NCI-H146 treated with DMSO at 0.1 percent for 48 hours (cell line): ENCODE measurements around the gene SYNDIG1.
"Not testable (repeated sequence)": the region's sequence is repeated elsewhere in the genome, so short reads cannot be mapped to it uniquely, and the experiment has no call there.

Experiments used
- DNase-seq: peaks from one replicate; lab custom pipeline; 2025; ENCODE audit not compliant: unreplicated experiment; lab: John Stamatoyannopoulos, UW

SYNDIG1 gene

DNA sequence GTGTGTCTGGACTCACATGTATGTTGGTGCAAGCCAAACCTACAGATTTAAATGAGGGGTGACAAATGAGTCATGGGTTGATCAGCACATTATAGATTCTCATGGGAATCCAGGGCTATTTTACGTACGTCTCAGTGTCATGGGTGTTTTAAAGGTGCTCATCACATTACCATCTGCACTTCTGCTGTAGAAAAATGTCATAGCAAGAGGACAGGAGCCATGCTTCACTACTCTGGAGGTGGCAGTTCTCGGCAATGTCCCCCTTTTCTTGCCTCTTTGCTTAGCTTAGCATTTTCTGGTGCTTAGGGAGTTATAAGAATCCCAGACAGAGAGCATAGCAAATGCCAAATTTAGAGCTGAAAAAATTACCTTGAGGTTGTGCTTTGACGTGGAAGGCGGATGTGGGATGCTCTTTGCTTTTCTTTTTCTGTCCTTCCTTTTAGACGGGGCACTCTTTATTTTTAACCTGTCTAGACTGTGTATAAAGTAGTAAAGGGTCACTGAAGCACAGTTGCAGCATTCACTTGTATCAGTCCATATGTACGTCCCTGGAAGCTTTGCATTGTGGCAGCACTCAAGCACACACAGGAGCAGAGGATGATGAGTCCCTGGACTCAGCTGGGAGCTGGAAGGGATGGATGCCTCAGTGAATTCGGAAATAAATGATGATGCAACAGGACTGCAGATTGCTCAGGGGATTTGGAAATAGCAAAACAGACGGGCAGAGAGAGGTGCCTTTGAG is 139.7 kb downstream of the SYNDIG1 start:
- no peak for DNase-seq

DNA sequence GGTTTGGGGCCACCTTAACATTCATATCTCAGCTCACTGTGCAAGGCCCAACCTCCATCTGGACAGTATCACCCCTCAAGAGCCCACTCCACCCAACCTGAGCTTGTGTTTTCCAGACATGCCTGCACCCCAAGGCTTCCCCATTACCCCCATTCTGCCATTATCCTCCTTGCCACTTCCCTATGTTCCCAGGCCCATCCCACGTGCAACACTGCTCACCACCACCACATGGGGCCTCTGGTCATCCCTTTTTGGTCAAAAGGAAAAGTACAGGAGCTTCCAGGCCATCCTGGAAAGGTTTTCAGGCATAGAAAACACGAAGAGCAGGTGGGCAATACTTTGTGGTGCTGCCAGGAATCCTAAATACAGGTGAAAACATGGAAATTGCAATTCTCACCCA is 140.3 kb downstream of the SYNDIG1 start:
- DNase-seq, result no peak

DNA sequence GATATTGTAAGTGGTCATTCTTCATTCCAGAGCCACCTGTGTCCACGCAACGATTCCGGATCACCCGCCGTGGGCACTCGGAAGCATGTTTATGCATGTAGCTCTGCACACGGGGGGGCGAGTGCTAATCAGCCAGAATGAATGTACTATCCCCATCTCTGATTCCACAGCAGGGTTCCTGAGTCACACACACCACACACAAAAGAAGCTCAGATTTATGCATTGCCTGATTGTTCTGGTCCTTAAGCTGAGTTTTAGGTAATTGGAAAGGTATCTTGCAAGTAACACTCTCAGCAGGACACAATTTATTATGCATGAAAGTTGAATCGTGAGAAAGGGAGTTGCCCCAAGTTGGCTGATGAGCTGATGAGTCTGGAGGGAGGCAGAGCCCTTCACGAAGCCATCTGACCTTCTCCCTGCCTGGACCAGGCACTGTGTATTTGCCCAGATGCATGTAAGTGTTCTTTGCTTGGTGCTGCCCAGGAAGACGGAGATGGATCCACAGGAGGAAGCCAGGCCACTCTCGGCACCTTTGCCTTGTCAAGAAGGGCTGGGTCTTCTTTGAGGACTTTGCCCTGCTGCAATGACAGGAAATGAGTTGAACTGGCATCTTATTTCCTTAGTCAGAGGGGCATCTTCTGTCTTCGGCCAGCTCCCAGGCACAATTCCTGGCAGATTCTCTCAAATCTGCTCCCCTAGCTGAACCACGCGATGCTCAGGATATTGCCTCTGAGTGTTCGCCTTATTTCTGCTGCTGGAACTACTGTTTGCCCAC is 141.1 kb downstream of the SYNDIG1 start:
- DNase-seq, result no peak

DNA sequence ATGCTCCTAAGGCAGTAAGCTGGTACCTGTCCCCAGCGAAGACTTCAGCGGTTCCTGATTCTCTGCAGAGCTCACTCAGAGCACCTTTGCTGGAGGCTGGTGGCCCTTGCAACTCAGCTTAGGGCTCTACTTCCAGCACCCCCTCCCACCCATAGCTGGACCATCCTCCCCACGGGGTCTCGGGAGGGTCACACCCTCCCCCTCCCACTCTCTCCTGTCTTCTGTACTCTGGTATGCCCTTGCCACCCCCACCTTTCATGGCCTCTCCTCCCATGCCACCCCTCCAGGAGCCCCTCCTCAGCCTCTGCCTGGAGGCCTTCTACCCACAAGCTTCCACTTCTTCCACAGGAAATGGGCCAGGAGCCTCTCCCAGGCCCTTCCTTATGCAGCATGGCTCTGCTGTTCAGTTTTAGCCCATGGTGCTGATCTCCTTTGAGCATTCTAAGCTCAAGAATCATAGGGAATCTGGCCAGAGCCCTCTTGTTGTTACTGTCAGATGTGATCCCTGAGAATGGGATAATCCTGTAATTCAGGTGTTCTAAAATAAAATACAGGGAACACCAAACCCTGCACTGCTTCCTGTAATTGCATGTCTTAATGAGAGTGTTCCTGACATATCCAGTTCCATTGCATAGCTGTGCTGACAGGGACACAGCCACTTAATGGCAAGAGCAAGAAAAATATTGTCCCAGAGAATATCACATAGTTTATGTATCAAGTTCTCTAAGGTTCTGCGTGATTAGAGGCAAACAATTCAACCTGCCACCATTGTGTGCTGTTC is 142.1 kb downstream of the SYNDIG1 start:
- no peak for DNase-seq

DNA sequence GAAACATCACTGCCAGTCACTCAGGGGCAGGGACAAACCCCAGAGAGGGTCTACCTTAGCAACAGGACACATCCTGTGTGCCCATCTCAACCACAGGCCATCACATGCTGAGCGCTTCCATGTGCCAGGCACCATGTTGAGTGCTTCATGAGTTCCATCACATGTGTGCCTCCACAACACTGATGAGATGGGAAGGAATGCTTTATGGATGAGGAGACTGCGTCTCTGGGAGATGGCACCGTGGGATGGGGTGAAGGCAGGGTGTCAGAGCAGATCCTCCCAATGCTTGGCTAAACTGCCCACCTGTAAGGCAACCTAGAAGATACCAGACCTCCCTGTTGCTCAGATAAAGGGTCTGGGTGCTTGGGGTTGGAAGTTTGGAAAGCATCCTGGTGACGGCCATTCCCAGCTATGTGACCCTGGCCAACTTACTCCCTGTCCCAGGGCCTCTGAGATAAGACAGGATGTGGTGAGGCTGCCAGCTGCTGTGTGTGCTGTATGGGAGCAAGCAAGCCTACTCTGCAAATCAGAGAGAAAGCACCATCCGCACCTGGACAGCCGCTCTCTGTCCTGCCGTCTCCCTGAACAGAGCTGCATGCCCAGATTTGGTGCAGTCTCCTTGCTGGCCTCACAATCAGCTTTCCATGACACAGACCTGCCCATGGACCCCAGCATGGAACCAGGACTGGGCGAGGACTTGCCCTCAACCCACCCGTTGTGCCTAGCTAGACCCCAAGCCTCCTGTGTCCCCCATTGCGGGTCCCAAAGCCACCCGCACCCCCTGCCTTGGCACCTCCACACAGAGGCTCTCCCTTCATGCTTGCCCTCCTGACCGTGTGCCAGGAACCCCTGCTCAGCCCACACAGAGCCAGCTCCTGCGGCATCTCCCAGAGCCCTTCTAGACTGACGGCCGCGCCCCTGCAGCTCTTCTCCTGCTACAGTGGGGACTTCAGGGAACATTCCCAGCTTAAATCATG is 143.7 kb downstream of the SYNDIG1 start:
- DNase-seq, result no peak

DNA sequence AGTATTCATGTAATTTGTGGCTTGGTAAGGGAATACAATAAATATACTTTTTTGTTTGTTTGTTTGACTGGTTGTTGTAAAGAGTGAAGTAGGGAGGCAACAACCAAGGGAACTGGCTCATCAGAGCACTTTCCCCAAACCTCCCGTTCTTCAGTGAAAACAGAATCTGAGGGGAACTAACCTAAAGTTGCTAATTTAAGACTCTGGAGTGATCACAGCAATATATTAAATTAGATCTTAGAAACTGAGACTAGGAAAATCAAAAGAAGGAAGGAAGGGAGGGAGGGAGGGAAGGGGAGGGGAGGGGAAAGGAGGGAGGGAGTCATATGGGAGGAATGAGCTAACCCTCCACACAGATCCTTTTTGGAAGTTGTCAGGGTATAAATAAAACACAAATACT is 144.9 kb downstream of the SYNDIG1 start:
- DNase-seq, result no peak

DNA sequence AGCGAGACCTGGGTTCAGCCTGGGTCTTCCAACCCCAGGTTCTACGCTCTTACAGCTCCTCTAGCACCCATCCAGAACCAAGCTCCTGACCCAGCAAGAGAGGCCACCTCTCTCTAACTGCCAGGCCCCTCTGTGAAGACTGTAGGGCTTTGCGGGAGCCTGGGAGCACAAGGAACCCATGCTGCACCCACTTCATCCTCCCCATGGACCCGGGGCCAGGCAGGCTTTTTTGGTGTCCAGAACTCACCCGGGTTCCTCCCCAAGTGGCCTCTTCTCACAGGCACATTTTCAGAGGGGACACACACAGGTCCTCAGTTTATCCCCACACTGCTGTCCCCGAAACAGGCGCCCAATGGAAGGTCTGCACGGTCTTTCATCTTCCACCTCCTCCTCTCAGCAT is 145.9 kb downstream of the SYNDIG1 start:
- DNase-seq, result no peak

DNA sequence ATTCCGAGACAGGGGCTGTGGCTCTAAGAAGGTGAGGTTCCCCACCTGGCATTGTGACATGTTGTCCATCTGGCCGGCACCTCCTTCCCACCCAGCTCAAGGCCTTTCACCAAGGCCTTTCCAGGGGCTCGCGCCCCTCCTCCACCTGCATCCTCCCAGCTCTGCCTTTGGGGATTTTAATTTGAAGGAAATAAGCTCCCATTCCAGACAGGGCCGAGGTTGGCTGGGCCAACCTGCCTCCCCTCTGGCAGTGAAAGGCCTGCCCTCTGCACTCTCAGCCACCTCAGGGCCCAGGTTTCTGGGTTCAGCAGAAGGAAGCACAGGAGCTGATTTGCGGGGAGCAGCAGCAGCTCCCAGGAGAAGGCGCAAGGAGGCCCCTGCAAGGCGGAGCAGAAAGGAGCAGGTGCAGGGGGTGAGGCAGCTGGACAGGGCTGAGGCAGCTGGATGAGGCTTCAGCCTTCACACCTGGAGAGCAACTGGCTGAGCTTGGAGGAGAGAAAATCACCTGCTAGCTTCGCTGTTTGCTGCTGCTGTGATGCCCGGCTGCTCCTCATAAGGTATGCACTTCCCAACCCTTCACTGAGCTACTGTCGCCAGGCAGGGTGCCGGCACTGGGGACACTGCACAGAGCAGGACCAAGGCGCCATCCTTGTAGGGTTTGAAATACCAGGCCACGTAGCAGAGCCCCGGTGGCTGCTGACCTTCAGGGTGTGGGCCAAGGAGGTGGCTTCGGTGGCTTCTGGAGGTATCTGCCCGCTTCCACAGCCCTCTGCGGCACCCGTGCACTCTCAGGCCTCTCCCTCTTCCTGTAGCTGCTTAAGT is 147.0 kb downstream of the SYNDIG1 start:
- DNase-seq, result no peak

DNA sequence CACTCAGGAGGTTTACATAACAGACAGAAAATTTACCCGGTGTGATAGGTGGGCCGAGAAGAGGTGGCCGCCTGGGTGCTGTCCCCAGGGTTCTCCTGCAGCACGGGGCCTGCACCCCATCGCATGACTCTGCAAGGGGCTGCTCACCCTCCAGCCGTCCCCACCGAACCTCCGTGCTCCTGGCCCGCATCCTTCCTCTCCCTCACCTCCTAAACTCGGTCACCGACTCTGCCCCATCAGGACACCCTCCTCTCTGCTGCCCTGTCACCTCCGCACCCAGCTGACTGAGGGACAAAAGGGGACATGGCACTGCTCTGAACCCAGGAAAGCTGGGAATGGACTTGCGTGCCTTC is 147.6 kb downstream of the SYNDIG1 start:
- DNase-seq, result no peak

DNA sequence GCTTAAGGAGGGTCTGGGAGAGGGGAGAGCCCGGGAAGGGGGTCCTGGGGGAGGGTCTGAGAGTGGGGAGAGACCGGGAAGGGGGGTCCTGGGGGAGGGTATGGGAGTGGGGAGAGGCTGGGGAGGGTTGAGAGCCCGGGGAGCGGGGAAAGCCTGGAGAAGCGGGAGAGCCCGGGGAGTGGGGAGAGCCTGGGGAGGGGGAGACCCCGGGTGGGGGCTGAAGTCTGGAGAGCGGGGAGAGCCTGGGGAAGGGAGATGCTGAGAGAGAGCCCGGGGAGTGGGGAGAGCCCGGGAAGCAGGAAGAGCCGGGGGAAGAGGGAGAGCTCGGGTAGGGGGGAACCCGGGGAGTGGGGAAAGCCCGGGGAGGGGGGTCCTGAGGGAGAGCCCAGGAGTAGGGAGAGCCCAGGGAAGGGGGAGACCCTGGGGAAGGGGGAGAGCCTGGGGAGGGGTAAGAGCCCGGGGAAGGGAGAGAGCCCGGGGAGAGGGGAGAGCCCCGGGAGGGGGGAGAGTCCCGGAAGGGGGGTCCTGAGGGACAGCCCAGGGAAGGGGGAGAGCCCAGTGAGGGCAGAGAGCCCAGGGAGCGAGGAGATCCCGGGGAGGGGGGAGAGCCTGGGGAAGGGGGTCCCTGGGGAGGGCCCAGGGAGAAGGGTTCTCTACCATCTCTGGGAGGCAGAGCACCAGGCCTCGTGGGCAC is 148.5 kb downstream of the SYNDIG1 start:
- no peak for DNase-seq

DNA sequence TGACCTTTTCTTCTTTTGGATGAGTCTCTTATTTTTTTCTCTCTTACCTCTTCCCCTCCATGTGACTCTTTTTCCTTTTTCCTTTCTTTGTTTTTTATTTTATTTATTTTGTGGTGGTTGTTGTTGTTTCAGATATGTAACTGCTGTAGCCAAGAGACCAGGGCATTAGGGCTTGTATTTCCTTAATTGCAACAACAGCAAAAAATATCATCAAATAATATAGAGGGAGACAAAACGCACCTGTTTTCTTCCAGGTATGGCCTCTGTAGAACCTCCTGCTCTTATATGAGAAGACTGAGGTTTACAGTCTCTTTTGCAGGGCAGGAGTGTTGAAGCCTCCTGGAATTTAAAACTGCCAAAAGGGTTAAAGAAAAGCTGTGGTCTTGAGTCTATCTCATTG is 149.3 kb downstream of the SYNDIG1 start:
- no peak for DNase-seq

DNA sequence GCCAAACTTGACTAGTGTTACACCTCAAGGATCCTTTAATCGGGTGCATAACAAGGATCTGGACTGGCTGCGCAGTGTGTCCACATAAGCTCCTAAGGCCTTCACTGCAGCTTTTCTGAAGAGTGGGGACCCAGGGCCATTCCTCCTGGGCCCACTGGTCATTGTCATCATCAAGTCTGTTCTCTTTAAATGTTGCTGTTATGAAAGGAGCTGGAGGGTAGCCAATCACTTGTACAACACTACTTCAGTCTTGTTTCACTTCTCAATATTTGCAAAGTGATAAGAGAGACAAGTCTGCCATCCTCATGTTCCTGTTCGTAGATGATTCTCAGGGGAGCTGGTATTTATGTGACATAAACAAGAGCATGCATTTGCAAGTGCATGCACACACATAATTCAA is 149.8 kb downstream of the SYNDIG1 start:
- no peak for DNase-seq

DNA sequence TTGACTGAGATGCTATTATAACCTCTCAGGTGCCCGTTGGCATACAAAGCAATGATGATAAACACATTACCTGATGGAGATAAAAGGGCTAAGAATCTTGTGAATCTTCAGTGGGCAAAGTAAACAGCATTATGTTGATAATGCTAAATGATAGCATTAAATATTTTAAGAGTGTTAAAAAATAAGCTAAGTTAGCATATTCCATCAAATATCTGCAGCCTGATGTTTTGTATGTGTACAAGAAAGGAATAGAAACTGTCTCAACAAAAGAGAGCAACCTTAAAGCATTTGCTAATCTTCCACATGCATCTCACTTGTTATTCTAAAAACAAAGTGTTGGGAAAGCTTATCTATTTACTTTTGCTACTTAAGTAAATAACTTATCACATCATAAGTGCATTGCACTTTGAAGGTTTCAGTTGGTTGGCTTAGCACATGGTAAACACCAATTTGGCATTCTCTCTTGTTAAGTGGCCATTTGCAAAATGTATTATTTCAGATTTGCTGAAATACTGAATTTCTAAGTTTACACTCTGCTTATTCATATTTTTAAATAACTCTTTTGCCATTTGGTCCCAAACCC is 151.6 kb downstream of the SYNDIG1 start:
- no peak for DNase-seq

DNA sequence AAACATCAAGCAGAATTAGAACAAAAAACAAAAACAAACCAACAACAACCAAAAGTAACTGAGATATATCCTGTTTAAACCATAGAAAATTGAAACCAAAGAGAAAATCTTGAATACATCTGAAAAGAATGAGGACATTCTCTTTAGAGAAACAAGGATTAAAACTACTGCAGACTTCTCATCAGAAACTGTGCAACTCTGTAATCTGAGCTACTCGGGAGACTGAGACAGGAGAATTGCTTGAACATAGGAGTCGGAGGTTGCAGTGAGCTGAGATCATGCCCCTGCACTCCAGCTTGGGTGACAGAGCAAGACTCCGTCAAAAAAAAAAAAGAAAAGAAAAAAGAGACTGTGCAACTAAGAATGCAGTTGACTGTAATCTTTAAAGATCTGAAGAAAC is 153.4 kb downstream of the SYNDIG1 start:
- DNase-seq, result no peak

DNA sequence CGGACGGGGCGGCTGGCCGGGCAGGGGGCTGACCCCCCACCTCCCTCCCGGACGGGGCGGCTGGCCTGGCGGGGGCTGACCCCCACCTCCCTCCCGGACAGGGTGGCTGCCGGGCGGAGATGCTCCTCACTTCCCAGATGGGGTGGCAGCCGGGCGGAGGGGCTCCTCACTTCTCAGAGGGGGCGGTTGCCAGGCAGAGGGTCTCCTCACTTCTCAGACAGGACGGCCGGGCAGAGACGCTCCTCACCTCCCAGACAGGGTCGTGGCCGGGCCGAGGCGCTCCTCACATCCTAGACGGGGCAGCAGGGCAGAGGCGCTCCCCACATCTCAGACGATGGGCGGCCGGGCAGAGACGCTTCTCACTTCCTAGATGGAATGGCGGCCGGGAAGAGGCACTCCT is 156.7 kb downstream of the SYNDIG1 start:
- DNase-seq, result not testable (repeated sequence)

DNA sequence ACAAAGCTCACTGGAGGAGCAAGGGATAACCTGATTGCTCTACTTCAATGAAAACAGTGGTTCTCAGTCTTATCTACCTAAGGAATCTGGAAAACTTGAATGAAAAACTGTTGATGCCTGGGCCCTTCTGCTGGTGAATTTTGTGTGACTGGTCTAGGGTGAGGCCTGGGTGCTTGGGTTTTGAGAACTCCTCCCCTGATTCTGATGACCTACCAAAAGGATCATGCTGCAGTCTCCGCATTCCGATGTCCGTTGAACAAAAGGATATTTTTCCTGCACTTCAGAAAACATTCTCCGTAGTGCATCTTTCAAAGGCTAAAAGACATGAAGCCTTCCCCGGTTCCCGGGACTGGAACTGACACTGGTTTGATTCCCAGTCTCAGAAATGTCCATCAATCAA is 157.9 kb downstream of the SYNDIG1 start:
- no peak for DNase-seq

DNA sequence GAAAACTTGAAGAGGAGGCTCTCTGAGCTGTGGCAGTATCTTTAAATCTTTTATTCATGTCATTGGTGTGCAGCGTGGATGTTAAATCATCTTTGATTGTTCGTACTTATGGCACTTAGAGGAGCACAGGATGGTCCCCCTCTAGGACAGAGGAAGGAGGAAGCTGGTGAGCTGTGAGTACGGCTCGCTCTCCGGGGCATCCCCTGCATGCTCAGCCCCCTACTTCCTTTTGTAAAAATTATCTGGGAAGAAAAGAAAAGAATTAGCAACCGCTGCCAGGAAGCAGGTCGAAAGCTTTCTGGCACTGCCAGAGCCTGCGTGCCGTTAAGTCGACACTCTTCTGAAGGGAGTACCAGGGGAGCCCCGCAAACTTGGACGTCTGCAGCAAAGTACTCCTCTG is 158.5 kb downstream of the SYNDIG1 start:
- no peak for DNase-seq

DNA sequence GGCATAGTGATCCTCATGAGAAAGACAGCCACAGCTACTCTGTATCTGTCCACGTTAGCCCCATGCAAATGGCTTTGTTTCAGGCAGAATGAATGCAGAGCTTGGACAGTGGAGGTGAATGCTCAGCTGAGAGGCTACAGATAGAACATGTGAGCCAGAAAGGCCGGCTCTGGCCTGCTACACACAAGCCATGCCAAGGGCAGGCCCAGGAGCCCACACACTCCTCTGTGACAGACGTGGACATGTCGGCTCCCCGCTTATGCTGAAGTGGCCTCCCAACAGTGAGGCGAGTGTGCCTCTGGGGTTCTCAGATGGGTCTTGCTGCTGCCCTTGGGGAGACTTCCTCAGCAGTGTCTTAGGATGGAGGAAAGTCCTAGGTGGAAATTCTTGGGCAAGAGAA is 159.6 kb downstream of the SYNDIG1 start:
- DNase-seq, result no peak

DNA sequence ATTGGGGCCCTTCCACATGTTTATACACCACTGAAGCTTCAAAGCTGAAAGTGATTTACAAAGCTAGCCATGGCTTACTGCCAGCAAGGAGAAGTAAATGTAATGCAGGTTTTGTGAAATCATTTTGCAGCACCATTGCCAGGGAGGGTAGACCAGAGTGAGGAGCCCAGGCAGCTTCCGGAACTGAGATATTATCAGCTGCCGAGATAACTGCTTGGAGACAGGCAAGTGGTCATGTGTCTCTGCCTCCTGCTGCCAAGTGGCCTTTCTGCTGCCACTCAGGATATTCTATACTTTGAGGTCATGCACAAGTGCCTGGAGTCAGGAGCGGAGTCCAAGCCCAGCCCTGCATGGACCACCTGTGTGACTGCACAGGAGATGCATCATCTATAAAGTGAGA is 160.2 kb downstream of the SYNDIG1 start:
- DNase-seq, result no peak
